ENCODE measurements around the gene ITPRIPL2. TPM values are rescaled to one million over a fixed set of nuclear protein-coding genes. Genes with fewer than 3 reads are reported as not detected.

The ITPRIPL2 gene
- total and polyA plus RNA-seq, 2 of the 13 experiments (the other 11 are each of a cell fraction or from before 2014, with no cell fraction given), result 5.9 to 12.6 TPM

GRCh38 chr16:19113577-19114358, at the start of gene ITPRIPL2 (continued):
- TF ChIP-seq ATAD3A (CRISPR knock-in tag; IDR thresholded peaks at IDR 0.05) (no peak; the same call in 1 of the 2 replicates), ZNF747 (CRISPR knock-in tag; IDR thresholded peaks at IDR 0.05; ENCODE audit: borderline replicate concordance) (peak; percentile 84; the same call in 1 of the 2 replicates), ZSCAN29 (CRISPR knock-in tag; conservative IDR thresholded peaks at IDR 0.05) (peak; percentile 92), SP2 (CRISPR knock-in tag; IDR thresholded peaks at IDR 0.05) (peak; percentile 40), CENPT (CRISPR knock-in tag; IDR thresholded peaks at IDR 0.05; ENCODE audit: low read depth) (0 out of 2 replicates have a peak, but pooled peaks have one; percentile 38), PCBP1 (IDR thresholded peaks at IDR 0.05; ENCODE audit: borderline replicate concordance, low read depth, low read length) (0 out of 2 replicates have a peak, but pooled peaks have one; percentile 25), ZNF333 (CRISPR knock-in tag; IDR thresholded peaks at IDR 0.05; ENCODE audit: borderline replicate concordance) (no peak), KLF11 (CRISPR knock-in tag; IDR thresholded peaks at IDR 0.05) (peak; percentile 78; the same call in 1 of the 2 replicates), SMC3 (IDR thresholded peaks at IDR 0.05; ENCODE audit: low read length) (no peak), HNRNPL (IDR thresholded peaks at IDR 0.05; ENCODE audit: low read depth, low read length) (peak; percentile 95), DNMT3B (CRISPR knock-in tag; conservative IDR thresholded peaks at IDR 0.05) (no peak), JDP2 (CRISPR knock-in tag; IDR thresholded peaks at IDR 0.05; ENCODE audit: borderline replicate concordance) (no peak), MAFF (IDR thresholded peaks at IDR 0.05; ENCODE audit: low read depth, low read length) (no peak), ZNF205 (CRISPR knock-in tag; IDR thresholded peaks at IDR 0.05) (peak; percentile 44; the same call in 1 of the 2 replicates), HBP1 (CRISPR knock-in tag; IDR thresholded peaks at IDR 0.05; ENCODE audit: low read depth) (no peak; the same call in 1 of the 2 replicates), MED13 (CRISPR knock-in tag; IDR thresholded peaks at IDR 0.05) (no peak; the same call in 1 of the 2 replicates), ZBTB7A (CRISPR knock-in tag; IDR thresholded peaks at IDR 0.05) (no peak; the same call in 1 of the 2 replicates), YEATS2 (CRISPR knock-in tag; IDR thresholded peaks at IDR 0.05; ENCODE audit: borderline replicate concordance) (peak; percentile 42; the same call in 1 of the 2 replicates), NFRKB (IDR thresholded peaks at IDR 0.05) (no peak), NFKB2 (CRISPR knock-in tag; IDR thresholded peaks at IDR 0.05; ENCODE audit: borderline replicate concordance) (peak; percentile 92; the same call in 1 of the 2 replicates), CREM (IDR thresholded peaks at IDR 0.05) (peak; percentile 33; the same call in 1 of the 2 replicates), CREM (CRISPR knock-in tag; IDR thresholded peaks at IDR 0.05) (peak; percentile 18; the same call in 1 of the 2 replicates), FOXK1 (CRISPR knock-in tag; IDR thresholded peaks at IDR 0.05; ENCODE audit: borderline replicate concordance, low read depth) (peak; percentile 57; the same call in 1 of the 2 replicates), KLF6 (CRISPR knock-in tag; IDR thresholded peaks at IDR 0.05) (peak; percentile 33; the same call in 1 of the 2 replicates), ZNF768 (CRISPR knock-in tag; IDR thresholded peaks at IDR 0.05) (peak; percentile 78), DBP (CRISPR knock-in tag; IDR thresholded peaks at IDR 0.05; ENCODE audit: not compliant biosample characterization) (peak; percentile 15), ZNF260 (CRISPR knock-in tag; IDR thresholded peaks at IDR 0.05; ENCODE audit: borderline replicate concordance, low read depth) (no peak), ATF5 (CRISPR knock-in tag; IDR thresholded peaks at IDR 0.05; ENCODE audit: low read depth) (no peak; the same call in 1 of the 2 replicates), KLF13 (CRISPR knock-in tag; IDR thresholded peaks at IDR 0.05) (no peak), SMAD1 (CRISPR knock-in tag; IDR thresholded peaks at IDR 0.05; ENCODE audit: borderline replicate concordance, low read depth) (no peak)

All from HepG2 (cell line).